HG03095 (cell line): ENCODE results near the gene COPG2.
"Not testable (repeated sequence)": the region's sequence is repeated elsewhere in the genome, so short reads cannot be mapped to it uniquely, and the experiment has no call there.

Source experiments
- ATAC-seq: cut with Tn5 transposase; IDR thresholded peaks from one replicate; pipeline ENCODE4 v1.9.1; 2021; ENCODE audit warnings: moderate library complexity; ENCODE audit not compliant: unreplicated experiment

Gene COPG2

GRCh38 chr7:130570144-130570543 is 98.4 kb downstream of the COPG2 start:
- not testable (repeated sequence) for ATAC-seq

DNA sequence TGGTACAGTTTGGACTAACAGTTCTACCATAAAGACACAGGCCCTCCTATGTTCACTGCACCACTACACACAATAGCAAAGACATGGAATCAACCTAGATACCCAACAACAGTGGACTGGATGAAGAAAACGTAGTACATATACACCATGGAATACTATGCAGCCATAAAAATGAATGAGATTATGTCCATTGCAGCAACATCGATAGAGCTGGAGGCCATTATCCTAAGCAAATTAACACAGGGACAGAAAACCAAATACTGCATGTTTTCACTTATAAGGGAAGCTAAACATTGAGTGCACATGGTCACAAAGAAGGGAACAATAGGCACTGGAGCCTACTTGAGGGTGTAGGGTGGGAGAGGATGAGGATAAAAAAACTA is 101.7 kb downstream of the COPG2 start:
- ATAC-seq, result no peak

DNA sequence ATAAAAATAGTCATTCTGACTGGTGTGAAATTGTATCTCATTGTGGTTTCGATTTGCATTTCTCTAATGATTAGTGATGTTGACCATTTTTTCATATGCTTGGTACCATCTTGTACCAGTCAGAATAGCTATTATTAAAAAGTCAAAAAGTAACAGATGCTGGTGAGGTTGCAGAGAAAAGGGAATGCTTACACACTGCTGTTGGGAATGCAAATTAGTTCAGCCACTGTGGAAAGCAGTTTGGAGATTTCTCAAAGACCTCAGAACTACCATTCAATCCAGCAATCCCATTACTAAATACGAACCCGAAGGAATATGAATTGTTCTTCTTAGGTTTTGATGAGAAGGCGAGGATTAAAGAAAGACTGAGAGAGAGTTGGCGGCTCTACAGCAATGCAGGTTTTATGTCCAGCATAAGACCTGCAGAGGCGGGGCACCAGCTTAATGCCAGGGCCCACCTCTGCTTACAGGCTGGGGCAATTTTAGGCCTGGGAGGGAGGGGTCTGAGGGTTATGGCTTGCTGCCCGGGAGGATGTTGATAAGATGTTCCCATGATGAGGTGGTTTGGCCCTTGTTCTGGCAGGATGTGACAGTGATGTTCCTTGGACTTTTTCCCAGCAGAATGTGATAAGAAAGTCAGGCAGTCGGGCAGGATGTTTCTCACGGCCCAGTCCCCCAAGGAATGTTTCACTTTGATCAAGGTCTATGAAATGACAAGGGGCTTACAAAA is 102.2 kb downstream of the COPG2 start:
- no peak for ATAC-seq

DNA sequence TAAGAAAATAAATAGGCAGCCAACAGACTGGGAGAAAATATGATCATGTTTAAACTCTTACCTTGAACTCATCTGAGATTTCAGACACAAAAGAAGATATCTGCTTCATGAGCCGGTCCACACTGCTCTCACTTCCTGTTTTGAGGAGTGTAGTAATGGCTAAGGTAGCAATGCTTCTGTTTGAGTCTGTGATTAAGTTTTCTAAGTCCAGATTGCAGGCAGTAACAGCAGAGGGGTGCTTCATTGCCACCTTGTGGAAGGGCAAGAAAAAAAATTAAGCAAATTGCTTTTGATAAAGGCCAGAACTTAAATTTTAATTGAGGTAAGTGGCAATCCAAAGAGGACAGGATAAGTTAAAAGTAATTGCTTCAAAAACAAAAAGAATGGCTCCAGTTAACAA is 107.6 kb downstream of the COPG2 start:
- ATAC-seq, result peak; percentile 77

GRCh38 chr7:130559184-130559583 is 109.4 kb downstream of the COPG2 start:
- ATAC-seq, result no peak

GRCh38 chr7:130554481-130554880 is 114.1 kb downstream of the COPG2 start:
- ATAC-seq, result no peak

- no peak for ATAC-seq
These were observed 115.0 kb downstream of the COPG2 start for GRCh38 chr7:130553398-130554029.

- ATAC-seq, result no peak
These were observed 124.2 kb downstream of the COPG2 start for GRCh38 chr7:130544356-130544755.

DNA sequence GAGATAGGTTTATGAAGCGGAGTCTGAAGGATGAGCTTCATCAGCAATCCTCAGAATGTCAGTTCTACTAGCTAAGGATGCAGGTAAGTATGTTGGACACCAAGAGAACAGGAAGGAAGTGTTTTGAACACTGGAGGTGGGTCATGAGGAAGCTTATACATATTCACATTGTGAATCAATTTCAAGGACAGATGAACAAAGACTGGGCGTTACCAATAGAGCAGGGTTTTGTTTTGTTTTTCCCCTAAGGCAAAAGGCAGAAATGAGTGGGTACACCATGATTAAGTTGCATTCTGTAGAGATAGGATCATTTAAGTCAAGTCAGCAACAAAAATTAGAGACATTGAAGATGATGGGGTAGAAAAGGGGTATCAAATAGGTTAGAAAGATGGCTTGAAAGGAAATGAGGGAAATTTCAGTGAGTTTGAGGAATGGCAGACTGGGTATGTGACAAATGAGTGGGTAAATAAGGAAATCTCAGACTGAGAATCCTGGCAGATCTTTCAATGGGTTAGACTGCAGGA is 125.0 kb downstream of the COPG2 start:
- no peak for ATAC-seq

- not testable (repeated sequence) for ATAC-seq
These were observed 126.3 kb downstream of the COPG2 start for GRCh38 chr7:130542297-130542696.

GRCh38 chr7:130541287-130541686 is 127.3 kb downstream of the COPG2 start:
- not testable (repeated sequence) for ATAC-seq

DNA sequence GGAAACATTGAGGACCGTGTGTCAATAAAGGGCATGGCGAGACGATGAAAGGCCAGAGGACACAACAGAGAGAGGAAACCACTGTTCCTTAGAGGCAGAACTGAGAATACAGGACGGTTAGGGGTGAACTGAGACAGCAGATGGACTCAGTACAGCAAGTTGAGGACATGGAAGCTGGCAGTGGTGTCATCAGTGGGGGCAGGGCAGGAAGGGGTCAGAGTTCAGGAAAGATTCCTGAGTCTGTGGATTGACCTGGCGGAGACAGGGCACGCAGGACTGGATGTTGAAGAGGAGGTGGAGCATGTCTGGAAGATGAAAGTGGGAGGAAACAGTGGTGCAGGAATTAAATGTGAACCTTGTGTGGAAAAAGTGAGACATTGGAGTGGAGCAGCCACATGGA is 130.7 kb downstream of the COPG2 start:
- ATAC-seq, result not testable (repeated sequence)

GRCh38 chr7:130529417-130529816 is 139.1 kb downstream of the COPG2 start:
- no peak for ATAC-seq

- ATAC-seq, result not testable (repeated sequence)
These were observed 140.7 kb downstream of the COPG2 start for GRCh38 chr7:130527752-130528355.

DNA sequence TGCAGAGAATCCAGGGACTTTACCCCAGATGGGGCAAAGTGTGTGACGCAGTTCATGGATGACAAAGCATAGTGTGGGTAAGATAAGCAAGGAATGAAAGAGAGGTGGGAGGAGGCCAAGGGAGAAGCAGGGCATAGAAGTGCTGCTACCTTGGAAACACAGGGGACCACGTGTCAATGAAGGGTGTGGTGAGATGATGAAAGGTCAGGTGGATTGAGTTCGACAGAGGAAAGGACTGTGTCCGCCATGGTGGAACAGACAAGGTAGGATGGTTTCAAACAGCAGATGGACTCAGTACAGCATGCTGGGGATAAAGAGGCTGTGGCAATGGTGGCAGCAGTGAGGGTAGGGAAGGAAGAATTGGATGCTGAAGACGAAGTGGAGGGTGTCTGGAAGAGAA is 143.9 kb downstream of the COPG2 start:
- ATAC-seq, result no peak

GRCh38 chr7:130523519-130524125 is 144.9 kb downstream of the COPG2 start:
- not testable (repeated sequence) for ATAC-seq

GRCh38 chr7:130521258-130521951 is 147.1 kb downstream of the COPG2 start:
- no peak for ATAC-seq

DNA sequence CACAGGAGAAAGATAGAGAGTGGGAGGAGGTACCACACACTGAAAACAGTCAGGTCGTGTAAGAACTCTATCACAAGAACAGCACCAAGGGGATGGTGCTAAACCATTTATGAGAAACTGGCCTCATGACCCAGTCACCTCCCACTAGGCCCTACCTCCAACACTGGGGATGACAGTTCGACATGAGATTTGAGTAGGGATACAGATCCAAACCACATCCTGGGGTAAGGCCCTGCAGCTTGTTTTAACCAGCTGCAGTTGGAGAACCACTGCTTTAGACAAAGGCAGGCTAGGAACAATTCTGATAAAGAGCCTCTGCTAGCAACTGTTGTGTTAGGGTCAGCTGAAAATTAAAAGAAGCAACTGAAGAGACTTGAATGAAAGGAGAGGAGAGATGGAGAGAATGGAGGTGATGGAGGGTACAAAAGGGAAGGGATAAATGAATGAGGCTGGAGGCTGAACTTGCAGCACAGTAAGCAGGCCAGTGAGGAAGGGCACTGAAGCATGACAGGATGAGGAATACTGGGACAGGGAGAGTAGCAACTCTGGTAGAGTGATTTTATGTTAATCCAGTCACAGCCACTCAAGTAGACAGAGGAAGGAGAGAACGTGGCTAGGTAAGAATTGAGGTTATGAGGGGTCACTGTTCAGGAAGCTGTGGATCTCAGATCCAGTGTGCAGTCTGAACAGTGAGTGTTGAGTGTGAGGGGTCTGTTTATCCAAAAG is 153.1 kb downstream of the COPG2 start:
- ATAC-seq, result no peak

DNA sequence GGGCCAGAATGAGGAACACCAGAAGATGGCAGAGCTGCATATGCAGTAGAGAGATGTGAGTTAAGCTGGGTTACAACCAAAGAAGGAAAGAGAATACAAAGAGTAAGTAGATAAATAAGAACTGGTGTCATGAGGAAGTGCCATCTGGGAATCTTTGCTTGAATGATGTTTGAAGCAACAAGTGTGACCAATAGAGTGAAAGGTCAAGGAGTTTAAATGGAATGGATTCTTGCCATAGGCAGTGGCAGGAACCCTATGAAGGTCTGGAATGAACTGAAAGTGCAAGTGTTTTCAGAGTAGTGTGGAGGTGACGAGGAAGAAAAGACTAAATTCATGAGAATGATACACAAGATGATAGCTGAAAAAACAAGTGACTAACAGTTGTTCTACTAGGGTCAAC is 155.1 kb downstream of the COPG2 start:
- no peak for ATAC-seq

DNA sequence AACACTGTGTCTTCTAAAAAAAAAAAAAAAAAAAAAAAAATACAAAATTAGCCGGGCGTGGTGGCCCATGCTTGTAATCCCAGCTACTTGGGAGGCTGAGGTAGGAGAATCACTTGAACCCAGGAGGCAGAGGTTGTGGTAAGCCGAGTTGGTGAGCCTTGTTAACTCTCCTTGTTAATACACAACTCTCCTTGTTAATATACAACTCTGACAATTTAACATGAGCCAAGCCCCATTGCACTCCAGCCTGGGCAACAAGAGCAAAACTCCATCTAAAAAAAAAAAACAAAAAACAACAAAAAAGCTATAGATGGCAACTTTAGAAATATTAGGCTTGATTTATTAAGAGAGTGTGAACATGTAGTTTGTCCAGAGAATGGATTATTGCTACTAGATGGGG is 156.5 kb downstream of the COPG2 start:
- ATAC-seq, result not testable (repeated sequence)
